ENCODE measurements around the gene GMEB1.

- TF ChIP-seq CTCF (IDR thresholded peaks at IDR 0.05; ENCODE audit: insufficient read depth, low read length) (no peak), REST (IDR thresholded peaks at IDR 0.05; ENCODE audit: insufficient replicate concordance, low read depth) (no peak)
These were observed 2.7 kb downstream of the GMEB1 start for GRCh38 chr1:28671254-28671780.

Measured in HL-60 (cell line).